Caco-2 (cell line): Measurements from ENCODE around the gene ZNF599. TPM values are rescaled to one million over a fixed set of nuclear protein-coding genes. Genes with fewer than 3 reads are reported as not detected.
A peak's percentile ranks its signal among the peaks of the same experiment; 100 is the strongest.

Source experiments
- BruUV-seq: library from RNA; stranded (reverse); fragments of 400-500 nt; replicated peaks from 2 replicates; lab custom pipeline; 2021; lab: Mats Ljungman, UMichigan
- CTCF ChIA-PET: fragments of 300-600 bp; sonication (Branson Sonifier 250); formaldehyde crosslinking; loops from one replicate; lab custom pipeline; 2022; ENCODE audit warnings: antibody characterized with exemption; lab: Charles Lee
- POLR2A ChIA-PET: fragments of 300-600 bp; sonication (Branson Sonifier 250); formaldehyde crosslinking; loops from one replicate; lab custom pipeline; 2022; ENCODE audit warnings: antibody characterized with exemption; lab: Charles Lee
- DNase-seq, 2 experiments: peaks; one replicate each; pipeline versions ENCODE4 v3.0.0 to v3.0.0-alpha.2; 2020 to 2022
- H3K27me3 ChIP-seq: replicated peaks from 2 replicates; pipeline ENCODE4 v1.6.0; 2011; ENCODE audit warnings: low read length; ENCODE audit not compliant: control insufficient read depth, insufficient read depth
- H3K36me3 ChIP-seq: 2 replicates; pipeline ENCODE4 v1.5.1; 2011; ENCODE audit warnings: low read length; ENCODE audit not compliant: control insufficient read depth, insufficient read depth
- H3K4me1 ChIP-seq: fragments of 250-450 bp; sonication (Bioruptor Pico); 2 replicates; pipeline ENCODE4 v1.5.1; 2020; ENCODE audit warnings: mild to moderate bottlenecking
- H3K4me3 ChIP-seq: 2 replicates; pipeline ENCODE4 v1.5.1; 2011; ENCODE audit warnings: low read depth, mild to moderate bottlenecking, control low read depth, low read length
- H3K9me3 ChIP-seq: fragments of 250-450 bp; sonication (Bioruptor Pico); 2 replicates; pipeline ENCODE4 v1.5.1; 2020; ENCODE audit warnings: mild to moderate bottlenecking, moderate library complexity
- H3K27ac Mint-ChIP-seq: one replicate; pipeline ENCODE4 v1.8.0; 2022; ENCODE audit warnings: mixed read lengths; ENCODE audit not compliant: unreplicated experiment
- H3K27me3 Mint-ChIP-seq: one replicate; pipeline ENCODE4 v1.8.0; 2022; ENCODE audit warnings: mixed read lengths; ENCODE audit not compliant: insufficient read depth, unreplicated experiment
- H3K36me3 Mint-ChIP-seq: one replicate; pipeline ENCODE4 v1.8.0; 2022; ENCODE audit warnings: mild to moderate bottlenecking, mixed read lengths; ENCODE audit not compliant: insufficient read depth, unreplicated experiment
- H3K4me1 Mint-ChIP-seq: one replicate; pipeline ENCODE4 v1.8.0; 2022; ENCODE audit warnings: low read depth, mixed read lengths; ENCODE audit not compliant: unreplicated experiment
- H3K4me3 Mint-ChIP-seq: one replicate; pipeline ENCODE4 v1.8.0; 2022; ENCODE audit warnings: mild to moderate bottlenecking, moderate library complexity, mixed read lengths; ENCODE audit not compliant: unreplicated experiment
- H3K9me3 Mint-ChIP-seq: one replicate; pipeline ENCODE4 v1.8.0; 2022; ENCODE audit warnings: mixed read lengths; ENCODE audit not compliant: unreplicated experiment
- CTCF ChIP-seq, 2 experiments: fragments of 200-600 bp in 1 of 2; IDR thresholded peaks; 1 replicate in 1 of 2; 2 replicates in 1 of 2; pipeline versions ENCODE4 v1.5.1 to v1.8.0; 2011 to 2022; ENCODE audit warnings: antibody characterized with exemption in 1 of 2, control low read depth in 1 of 2, inconsistent platforms in 1 of 2, low read depth in 1 of 2, low read length in 1 of 2, mild to moderate bottlenecking in 1 of 2, moderate library complexity in 1 of 2; ENCODE audit not compliant: insufficient read depth in 1 of 2, severe bottlenecking in 1 of 2, unreplicated experiment in 1 of 2
- intact Hi-C: fragments of 100-400 bp; cut with micrococcal nuclease; formaldehyde crosslinking; loops from one replicate; pipeline ENCODE4 v1.10.0; 2022; ENCODE audit not compliant: unreplicated experiment
- total RNA-seq: library from RNA; stranded (reverse); gene quantifications from 2 replicates; pipeline ENCODE4 v1.2.3, GENCODE V29; 2022

The ZNF599 gene
- total RNA-seq, 1 experiment from 2014 or later = 5.0 TPM

- ChIA-PET CTCF (interaction anchor here (0.6 kb wide), 1 partner anchor 1868 kb away, joined by 5 read pairs; no protein-coding TSS in a partner anchor), POLR2A (no interaction called here)
- TF ChIP-seq CTCF (IDR thresholded peaks at IDR 0.05; ENCODE audit: insufficient read depth in 1 of 2, low read depth in 1 of 2, low read length in 1 of 2, severe bottlenecking in 1 of 2, unreplicated experiment in 1 of 2) = no peak
- Mint-ChIP-seq H3K36me3 (no peaks in the 10 kb centered on the region), H3K4me3 (no peak overlapping the region), H3K9me3 (peaks cover 62% of the 10 kb centered on the region), H3K4me1 (no peaks in the 10 kb centered on the region), H3K27ac (no peak overlapping the region), H3K27me3 (peaks cover 3% of the 10 kb centered on the region)
- peaks cover 41% of the 10 kb centered on the region for H3K9me3 ChIP-seq
- intact Hi-C loops = no loop called here
- no peaks in the 10 kb centered on the region for H3K4me1 ChIP-seq
- H3K36me3 ChIP-seq = no peaks in the 10 kb centered on the region
- H3K27me3 ChIP-seq = no peaks in the 10 kb centered on the region
- DNase-seq = no peak
- no TSS peak for BruUV-seq
- H3K4me3 ChIP-seq = no peak overlapping the region
These were observed 15.6 kb downstream of the ZNF599 start for GRCh38 chr19:34757441-34757840.

- Histone ChIP-seq H3K36me3 (no peaks in the 10 kb centered on the region), H3K9me3 (peaks cover 10% of the 10 kb centered on the region), H3K4me1 (no peaks in the 10 kb centered on the region), H3K4me3 (no peak overlapping the region), H3K27me3 (no peaks in the 10 kb centered on the region)
- H3K4me1 Mint-ChIP-seq = no peaks in the 10 kb centered on the region
- H3K4me3 Mint-ChIP-seq = no peak overlapping the region
- peaks cover 20% of the 10 kb centered on the region for H3K9me3 Mint-ChIP-seq
- POLR2A ChIA-PET = no interaction called here
- TF ChIP-seq CTCF (IDR thresholded peaks at IDR 0.05; ENCODE audit: insufficient read depth in 1 of 2, low read depth in 1 of 2, low read length in 1 of 2, severe bottlenecking in 1 of 2, unreplicated experiment in 1 of 2) = no peak
- no peaks in the 10 kb centered on the region for H3K27me3 Mint-ChIP-seq
- no peak for DNase-seq
- CTCF ChIA-PET = no interaction called here
- intact Hi-C loops = no loop called here
- no TSS peak for BruUV-seq
- peaks cover 4% of the 10 kb centered on the region for H3K36me3 Mint-ChIP-seq
- no peak overlapping the region for H3K27ac Mint-ChIP-seq
These were observed 27.9 kb downstream of the ZNF599 start for GRCh38 chr19:34744896-34745690.

GRCh38 chr19:34734537-34735103, 38.4 kb downstream of the ZNF599 start:
- TSS peak; percentile 49 for BruUV-seq
- TF ChIP-seq CTCF (IDR thresholded peaks at IDR 0.05; ENCODE audit: insufficient read depth in 1 of 2, low read depth in 1 of 2, low read length in 1 of 2, severe bottlenecking in 1 of 2, unreplicated experiment in 1 of 2) = no peak
- intact Hi-C loops = loop anchor here (1.0 kb wide), 1 partner anchor 39 kb away; the partner anchor contains the start of gene ZNF599
- no peaks in the 10 kb centered on the region; the same call in 1 of the 2 replicates for H3K36me3 ChIP-seq
- Mint-ChIP-seq H3K27me3 (no peaks in the 10 kb centered on the region), H3K4me1 (peaks cover 10% of the 10 kb centered on the region), H3K4me3 (peak overlapping the region; percentile 72), H3K27ac (peak overlapping the region; percentile 74), H3K36me3 (peaks cover 24% of the 10 kb centered on the region), H3K9me3 (peaks cover 9% of the 10 kb centered on the region)
- 0 out of 2 replicates have a peak, but pooled peaks cover 4% of the 10 kb centered on the region for H3K9me3 ChIP-seq
- POLR2A ChIA-PET = no interaction called here
- H3K4me3 ChIP-seq = peak overlapping the region; percentile 62
- no peaks in the 10 kb centered on the region for H3K27me3 ChIP-seq
- CTCF ChIA-PET = no interaction called here
- H3K4me1 ChIP-seq = peaks cover 7% of the 10 kb centered on the region
- peak; percentile 13 to 42 for DNase-seq
